GM23248 (cell line): Measurements from ENCODE around the gene ESYT2.

ENCODE experiments used
- EZH2 ChIP-seq: fragments of 200-600 bp; sonication (generic); IDR thresholded peaks from 2 replicates; pipeline ENCODE4 v1.6.1; 2018; ENCODE audit warnings: antibody characterized with exemption, mild to moderate bottlenecking; ENCODE audit not compliant: insufficient read depth, poor library complexity, severe bottlenecking
- EZH2phosphoT487 ChIP-seq: fragments of 200-600 bp; sonication (generic); IDR thresholded peaks from 2 replicates; pipeline ENCODE4 v1.6.1; 2018; ENCODE audit warnings: antibody characterized with exemption, moderate library complexity, mild to moderate bottlenecking, low read depth; ENCODE audit not compliant: insufficient read depth

DNA sequence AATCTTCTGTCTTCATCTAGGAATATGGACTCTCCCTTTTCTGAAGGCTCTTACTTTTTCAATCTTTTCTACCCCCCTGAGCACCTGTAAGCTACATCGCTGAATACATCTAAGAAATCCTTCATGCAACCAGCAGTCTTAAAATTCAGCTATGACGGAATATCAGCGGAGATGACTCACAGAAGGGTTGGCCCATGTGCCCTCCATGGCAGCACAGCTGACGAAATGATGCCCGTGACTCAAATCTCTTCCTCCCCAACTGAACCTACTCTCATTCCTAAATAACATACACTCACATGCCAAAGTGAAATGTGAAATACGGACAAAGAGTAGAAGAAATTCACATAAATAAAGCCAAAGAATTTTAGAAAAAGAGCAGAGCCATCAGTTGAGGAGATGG lies 94.4 kb downstream of the ESYT2 start:
- TF ChIP-seq EZH2phosphoT487 (no peak), EZH2 (no peak)
